RKO (cell line): Measurements from ENCODE around the gene GPR150.

Experiments used
- DNase-seq: peaks from one replicate; pipeline ENCODE4 v3.0.0-alpha.2; 2016; ENCODE audit warnings: low spot score

The GPR150 gene

DNA sequence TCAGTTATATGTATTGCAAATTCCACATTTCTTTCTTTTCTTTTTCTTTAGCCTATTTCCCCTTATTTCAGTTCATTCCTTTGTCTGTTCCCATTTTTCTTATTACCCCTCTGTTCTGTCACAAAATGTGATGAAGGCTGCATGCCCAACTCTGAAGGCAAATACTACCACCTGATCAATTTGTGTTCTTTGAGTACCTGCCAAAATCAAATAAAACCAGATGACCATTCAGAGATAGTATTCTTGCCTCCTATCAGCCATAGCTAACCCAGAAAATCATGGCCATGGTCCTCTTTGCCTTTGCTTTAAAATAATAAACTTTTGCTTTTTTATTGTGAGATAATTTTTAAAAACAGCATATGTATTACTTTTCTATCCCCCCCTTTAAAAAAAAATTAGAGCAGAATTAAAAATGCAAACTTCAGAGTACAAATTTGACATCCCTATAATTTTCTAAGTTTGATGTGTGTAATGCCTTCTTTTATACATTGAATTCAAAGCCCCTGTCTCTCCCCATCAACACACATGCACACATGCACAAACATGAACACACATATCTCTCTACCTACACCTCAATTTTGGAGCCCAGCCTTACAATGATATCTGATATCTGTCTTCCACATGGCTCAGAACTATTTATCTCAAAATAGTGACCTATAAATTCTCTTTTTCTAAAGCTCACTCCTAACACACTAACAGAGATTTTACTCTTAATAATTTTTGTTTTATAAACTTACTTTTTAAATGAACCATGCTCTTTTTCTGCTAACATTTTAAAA is 30.1 kb downstream of the GPR150 start:
- DNase-seq, result no peak

DNA sequence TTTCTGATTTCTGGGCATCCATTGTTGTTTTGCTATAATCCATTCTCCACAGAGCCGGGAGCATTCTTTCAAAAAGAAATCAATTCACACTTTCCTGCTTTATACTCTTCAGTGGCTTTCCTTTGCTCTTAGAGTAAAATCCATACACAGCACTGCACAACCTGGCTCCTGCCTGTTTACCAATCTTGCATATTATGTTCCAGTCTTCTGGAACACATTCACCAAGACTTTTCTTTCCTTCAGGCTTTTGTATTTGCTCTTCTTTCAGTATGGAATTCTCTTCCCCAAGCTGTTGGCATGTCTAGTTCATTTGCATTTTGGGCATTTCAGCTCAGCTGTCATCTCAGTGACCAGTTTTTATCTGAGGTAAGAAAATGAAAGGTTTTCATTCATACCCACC is 33.0 kb downstream of the GPR150 start:
- no peak for DNase-seq

DNA sequence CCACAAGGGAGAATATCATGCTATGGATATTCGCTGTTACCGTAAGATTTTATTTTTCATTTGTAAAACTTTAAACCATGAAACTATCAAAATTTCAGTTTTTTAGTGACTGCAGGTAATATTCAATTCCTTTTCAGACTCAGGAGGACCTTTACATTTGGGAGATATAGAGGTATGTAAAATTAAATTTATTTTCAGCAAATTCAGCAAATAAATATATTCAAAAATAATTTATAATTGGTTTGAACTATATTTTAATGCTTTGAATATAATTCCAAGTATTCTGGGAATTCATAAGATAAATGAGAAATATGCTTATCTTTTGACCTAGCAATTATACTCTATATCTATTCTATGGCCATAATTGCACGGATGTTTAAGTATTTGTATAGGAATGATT is 34.3 kb downstream of the GPR150 start:
- DNase-seq, result no peak

DNA sequence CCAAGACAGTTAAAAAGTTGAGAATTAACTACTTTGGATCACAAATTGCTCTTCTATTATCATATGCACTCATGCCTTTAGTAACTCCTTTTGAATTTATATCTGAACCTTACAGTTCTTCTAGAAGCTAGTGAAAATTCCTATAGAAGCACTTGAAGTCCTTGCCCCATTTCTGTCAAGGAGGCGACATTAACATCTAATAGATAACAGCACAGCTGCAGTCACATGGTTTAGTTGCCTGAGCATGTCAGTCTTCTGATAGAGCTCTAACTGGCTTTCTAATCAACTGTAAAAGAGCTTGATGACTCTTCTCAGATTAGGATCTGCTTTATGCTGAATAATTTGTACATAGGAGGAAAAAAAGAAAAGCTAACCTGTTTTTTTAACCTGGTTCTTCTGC is 35.7 kb downstream of the GPR150 start:
- no peak for DNase-seq

DNA sequence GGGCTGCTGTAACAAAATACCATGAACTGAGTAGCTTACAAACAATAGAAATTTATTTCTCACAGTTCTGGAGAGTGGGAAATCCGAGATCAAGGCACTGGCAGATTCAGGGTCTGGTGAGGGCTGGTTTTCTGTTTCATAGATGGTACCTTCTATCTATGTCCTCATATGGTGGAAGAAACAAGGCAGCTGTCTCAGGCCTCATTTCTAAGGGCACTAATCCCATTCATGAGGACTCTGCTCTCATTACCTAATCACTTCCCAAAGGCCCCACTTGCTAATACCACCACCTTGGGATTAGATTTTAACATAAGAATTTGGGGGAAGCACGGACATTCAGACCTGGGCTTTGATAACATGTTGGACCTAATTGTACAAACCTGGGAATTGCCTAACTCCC is 40.2 kb downstream of the GPR150 start:
- no peak for DNase-seq

DNA sequence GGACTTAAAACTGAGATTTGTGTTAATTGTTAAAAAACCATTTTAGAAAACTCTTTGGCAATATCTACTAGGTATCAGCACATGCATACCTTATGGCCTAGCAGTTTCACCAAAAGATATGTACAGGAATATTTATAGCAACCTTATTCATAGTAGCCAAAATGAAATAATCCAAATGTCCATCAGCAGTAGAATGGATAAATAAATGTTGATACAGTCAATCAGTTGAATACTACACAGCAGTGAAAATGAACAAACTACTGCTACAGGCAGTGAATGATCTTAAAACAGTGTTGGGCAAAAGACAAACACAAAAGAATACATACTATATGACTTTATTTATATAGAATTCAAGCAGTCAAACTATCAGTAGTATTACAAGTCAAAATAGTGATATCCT is 43.1 kb downstream of the GPR150 start:
- DNase-seq, result no peak

DNA sequence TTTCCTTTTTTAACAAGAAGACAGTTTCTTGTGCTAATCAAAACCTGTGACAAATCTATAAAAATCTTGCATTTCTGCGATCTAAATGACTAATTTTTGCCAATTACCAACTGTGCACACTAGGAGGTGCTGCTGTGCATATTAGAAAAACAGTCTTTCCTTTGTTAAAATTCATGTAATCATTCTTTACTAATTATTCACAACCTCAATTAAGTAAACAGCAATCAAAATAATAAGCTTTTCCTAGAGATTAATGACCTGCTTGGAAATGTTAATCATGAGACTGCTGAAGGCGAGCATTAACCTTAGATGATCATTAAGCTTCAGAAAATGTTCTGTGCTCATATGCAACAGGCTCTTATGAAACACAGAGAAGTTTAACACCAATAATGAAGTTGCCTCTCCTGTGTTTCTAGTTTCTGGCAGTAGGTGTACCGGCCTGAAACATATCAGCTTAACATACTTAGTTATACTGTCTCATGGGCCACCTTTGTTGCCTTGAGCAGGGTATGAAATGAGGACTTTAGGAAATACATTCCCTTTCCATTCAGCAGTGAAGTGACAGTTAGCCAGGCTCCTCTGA is 44.4 kb downstream of the GPR150 start:
- peak; percentile 49 for DNase-seq

DNA sequence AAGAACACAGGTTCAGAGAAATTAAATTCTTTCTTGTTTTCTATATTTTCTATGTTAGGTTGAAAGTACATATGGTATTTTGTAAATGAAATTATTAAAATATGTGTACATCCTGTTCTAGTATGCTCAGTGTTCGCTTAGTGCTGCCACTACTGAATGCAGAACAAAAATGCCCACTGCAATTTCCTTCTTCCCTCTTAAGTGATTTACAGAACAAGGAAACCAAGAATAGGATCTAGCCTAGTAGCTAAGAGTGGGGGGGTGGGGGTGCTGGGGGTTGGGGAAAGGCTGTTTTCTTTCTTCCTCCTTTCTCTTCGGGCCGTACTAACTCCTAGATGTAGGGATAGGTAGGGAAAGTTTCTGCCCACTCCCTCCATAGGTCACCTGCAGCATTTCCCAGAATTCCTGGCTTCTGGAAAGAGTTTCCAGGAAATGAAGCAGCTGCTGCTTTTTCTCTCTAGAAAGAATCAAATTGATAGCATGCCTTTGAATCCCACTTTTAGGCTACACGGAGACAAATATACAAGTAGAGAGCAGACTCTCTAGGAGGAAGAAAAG is 47.3 kb downstream of the GPR150 start:
- DNase-seq, result no peak

DNA sequence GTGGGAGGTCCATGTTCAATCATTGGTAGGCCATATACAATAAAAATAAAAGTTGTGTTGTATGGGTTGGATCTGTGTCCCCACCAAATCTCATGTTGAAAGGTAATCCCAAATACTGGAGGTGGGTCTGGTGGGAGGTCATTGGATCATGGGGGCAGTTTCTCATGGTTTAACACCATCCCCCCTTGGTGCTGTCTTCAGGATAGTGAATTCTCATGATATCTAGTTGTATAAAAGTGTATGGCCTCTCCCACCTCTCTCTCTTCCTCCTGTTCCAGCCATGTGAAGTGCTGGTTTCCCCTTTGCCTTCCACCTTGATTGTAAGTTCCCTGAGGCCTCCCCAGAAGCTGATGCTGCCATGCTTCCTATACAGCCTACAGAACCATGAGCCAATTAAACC is 47.8 kb downstream of the GPR150 start:
- no peak for DNase-seq

DNA sequence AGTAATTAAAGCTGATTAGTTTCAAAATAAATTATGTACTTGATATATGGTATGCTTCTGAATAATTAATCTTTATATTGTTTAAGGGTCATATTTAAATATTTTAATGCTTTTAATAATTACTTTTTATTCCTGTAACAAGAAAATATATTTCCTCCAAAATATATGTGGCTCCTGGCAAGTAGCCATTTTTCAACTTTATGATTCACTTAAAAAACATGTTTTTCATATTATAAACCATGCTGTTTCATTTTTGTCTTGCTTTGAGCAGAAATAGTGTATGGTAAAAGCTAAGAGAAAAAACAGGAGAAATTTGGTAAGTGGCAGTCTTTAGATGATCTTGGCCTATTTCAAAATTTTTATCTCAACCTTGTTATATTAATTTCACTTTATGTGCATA is 48.3 kb downstream of the GPR150 start:
- no peak for DNase-seq

DNA sequence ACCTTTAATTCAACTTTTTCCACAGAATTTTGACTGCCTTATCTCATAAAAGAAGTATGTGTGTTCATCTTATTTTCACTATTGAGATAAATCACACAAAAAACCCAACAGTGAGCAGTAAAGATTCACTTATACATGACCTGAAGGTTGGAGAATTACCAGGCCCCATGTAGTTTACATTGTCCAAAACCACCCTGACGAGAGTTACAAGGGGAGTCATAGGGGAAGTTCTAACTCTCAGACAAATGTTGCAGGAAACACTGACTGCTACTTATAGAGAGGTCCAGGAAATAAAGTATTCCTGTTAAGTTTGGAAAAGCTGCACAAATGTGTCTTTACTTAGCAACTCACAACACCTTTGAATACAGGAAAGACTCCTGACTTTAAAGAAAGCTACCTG is 48.8 kb downstream of the GPR150 start:
- DNase-seq, result no peak

DNA sequence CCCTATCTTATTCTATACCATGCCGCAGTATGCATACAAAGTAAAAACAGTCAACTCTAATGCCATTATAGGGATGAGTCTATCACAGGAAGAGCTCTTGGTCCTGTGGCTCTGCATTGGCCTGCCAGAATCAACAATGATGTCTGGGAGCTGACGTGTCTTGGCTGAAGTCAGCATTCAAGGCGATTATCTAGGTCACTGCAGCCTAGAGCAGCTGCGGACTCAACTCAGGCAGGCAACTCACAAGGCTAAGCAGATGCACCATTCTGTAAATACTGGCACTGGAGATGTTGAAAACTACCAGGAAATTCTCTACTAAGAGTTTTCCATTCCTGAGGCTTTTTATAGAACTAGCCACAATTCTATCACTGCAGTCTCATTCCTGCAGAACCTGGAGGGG is 49.7 kb downstream of the GPR150 start:
- no peak for DNase-seq

DNA sequence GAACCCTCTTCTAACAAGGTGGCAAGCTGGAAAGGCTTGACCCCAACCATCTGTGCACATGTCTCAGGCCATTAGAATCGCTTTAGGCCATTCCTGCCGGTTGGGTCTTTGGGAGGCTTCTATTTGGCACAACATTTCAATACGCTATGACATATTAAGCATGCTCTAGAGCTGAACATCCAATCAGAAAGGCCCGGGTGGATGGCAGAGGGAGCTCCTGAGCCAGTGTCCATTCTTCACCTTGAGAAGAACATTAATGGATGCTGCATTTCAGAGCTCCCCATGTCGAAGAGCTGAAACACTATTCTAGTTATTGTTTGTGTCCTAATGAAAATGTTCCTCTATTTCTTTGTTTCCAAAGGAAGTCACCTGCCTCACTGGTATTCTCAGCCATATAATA is 50.1 kb downstream of the GPR150 start:
- no peak for DNase-seq

DNA sequence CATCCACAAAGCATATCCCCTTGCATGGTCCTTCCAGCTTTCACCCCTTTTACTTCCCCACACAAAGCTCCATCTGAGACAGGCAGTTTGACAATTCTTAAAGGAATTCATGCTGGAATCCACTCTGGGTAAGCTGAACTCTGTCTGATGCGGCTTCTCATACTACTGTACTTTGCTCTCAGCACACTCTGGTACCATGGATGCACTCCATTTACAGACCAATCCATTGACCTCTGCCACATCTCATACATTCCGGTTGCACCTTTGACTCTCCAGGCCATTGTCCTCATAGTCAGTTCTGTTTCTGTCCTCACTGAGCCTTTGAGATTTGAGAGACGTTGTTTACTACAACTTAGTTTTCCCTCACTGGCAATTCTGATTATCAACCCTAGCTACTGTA is 50.7 kb downstream of the GPR150 start:
- no peak for DNase-seq
